ENCODE results near the gene CCNB2.

- TF ChIP-seq CTCF (conservative IDR thresholded peaks at IDR 0.05), result no peak
- TF ChIP-seq EZH2 (IDR thresholded peaks at IDR 0.05; ENCODE audit: low read depth), result no peak
These were observed 50.5 kb downstream of the CCNB2 start for GRCh38 chr15:59155431-59155830.
